ENCODE data around the gene CIC.

DNA sequence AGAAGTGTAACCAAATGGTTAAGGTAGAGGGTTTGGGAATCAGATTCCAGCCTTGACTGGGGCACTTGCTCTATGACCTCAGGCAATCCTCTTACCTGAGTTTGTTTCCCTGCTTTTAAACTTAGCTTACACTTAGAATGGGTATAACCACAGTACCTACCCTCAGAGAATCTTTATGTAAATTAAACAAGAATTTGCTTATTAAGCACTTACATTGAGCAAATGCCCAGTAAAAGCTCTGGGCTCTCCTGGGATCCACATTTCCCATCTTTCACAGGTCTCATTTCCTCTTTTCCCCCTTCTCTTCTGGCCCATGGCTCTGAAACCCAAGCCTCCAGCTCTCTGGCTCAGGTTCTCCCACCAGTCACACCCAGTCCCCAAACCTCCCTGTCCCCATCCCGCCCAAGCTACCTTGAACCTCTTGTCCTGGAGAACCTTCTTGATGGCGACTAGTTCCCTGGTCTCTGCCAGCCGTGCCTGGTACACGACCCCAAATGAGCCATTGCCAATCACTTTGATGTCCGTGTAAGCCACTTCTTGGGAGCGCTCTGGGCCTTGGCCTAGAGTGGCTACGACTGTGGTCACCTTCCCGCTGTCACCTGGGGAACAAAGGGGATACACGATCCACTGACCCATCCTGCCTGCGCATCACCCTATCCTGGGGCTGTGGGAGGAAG, 29.4 kb upstream of the CIC start:
- TF ChIP-seq, protein P1, sequence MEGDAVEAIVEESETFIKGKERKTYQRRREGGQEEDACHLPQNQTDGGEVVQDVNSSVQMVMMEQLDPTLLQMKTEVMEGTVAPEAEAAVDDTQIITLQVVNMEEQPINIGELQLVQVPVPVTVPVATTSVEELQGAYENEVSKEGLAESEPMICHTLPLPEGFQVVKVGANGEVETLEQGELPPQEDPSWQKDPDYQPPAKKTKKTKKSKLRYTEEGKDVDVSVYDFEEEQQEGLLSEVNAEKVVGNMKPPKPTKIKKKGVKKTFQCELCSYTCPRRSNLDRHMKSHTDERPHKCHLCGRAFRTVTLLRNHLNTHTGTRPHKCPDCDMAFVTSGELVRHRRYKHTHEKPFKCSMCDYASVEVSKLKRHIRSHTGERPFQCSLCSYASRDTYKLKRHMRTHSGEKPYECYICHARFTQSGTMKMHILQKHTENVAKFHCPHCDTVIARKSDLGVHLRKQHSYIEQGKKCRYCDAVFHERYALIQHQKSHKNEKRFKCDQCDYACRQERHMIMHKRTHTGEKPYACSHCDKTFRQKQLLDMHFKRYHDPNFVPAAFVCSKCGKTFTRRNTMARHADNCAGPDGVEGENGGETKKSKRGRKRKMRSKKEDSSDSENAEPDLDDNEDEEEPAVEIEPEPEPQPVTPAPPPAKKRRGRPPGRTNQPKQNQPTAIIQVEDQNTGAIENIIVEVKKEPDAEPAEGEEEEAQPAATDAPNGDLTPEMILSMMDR (IDR thresholded peaks at IDR 0.05; ENCODE audit: low read depth, low read length), result no peak
- no peak for TF ChIP-seq EZH2phosphoT487 (IDR thresholded peaks at IDR 0.05; ENCODE audit: low read depth)

All from OCI-LY3 (cell line).